Measurements from ENCODE around the gene GALNT16. TPM values are rescaled to one million over a fixed set of nuclear protein-coding genes. Genes with fewer than 3 reads are reported as not detected.
A peak's percentile ranks its signal among the peaks of the same experiment; 100 is the strongest.

Gene GALNT16
- total RNA-seq, 1 donor from 2014 or later, result 0.35 TPM

DNA sequence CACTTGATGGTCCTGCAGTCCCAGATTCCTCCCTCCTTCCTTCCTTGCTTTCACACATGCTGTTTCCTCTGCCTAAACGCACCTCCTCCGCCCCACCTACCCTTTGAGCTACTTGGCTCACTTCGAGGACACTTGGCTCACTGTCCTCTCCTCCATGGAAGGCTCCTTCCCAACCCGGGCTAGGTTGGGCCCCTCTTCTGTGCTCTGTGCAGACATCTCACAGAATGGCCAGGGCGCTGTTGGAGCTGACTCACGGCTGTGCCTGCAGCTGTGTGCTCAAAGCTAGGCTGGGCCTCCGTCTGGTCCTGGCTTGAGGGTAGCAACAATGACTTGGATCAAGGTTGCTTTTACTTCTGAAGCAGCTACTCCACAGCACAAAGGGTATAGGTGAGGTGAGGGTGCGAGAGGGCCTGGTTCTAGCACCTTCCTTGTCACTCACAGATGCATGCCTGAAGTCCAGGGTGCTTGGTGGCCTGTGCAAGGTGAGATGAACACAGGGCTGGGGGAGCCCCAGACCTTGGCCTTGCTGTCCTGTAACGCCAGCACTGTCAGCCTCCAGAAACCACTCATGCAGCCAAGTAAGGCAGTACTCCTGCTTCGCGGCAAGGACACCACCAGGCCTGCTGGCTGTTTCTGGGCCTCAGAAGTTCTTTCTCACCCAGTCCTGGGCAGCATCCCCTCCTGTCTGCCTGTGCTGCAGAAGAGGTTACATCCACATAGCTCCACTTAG is 61.8 kb downstream of the GALNT16 start:
- H3K4me3 ChIP-seq (ENCODE audit: low read depth, low read length), result no peak overlapping the region
- no peak for DNase-seq (ENCODE audit: low read depth)
- TF ChIP-seq, protein P1, sequence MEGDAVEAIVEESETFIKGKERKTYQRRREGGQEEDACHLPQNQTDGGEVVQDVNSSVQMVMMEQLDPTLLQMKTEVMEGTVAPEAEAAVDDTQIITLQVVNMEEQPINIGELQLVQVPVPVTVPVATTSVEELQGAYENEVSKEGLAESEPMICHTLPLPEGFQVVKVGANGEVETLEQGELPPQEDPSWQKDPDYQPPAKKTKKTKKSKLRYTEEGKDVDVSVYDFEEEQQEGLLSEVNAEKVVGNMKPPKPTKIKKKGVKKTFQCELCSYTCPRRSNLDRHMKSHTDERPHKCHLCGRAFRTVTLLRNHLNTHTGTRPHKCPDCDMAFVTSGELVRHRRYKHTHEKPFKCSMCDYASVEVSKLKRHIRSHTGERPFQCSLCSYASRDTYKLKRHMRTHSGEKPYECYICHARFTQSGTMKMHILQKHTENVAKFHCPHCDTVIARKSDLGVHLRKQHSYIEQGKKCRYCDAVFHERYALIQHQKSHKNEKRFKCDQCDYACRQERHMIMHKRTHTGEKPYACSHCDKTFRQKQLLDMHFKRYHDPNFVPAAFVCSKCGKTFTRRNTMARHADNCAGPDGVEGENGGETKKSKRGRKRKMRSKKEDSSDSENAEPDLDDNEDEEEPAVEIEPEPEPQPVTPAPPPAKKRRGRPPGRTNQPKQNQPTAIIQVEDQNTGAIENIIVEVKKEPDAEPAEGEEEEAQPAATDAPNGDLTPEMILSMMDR (conservative IDR thresholded peaks at IDR 0.05; ENCODE audit: low read depth, low read length), result no peak

DNA sequence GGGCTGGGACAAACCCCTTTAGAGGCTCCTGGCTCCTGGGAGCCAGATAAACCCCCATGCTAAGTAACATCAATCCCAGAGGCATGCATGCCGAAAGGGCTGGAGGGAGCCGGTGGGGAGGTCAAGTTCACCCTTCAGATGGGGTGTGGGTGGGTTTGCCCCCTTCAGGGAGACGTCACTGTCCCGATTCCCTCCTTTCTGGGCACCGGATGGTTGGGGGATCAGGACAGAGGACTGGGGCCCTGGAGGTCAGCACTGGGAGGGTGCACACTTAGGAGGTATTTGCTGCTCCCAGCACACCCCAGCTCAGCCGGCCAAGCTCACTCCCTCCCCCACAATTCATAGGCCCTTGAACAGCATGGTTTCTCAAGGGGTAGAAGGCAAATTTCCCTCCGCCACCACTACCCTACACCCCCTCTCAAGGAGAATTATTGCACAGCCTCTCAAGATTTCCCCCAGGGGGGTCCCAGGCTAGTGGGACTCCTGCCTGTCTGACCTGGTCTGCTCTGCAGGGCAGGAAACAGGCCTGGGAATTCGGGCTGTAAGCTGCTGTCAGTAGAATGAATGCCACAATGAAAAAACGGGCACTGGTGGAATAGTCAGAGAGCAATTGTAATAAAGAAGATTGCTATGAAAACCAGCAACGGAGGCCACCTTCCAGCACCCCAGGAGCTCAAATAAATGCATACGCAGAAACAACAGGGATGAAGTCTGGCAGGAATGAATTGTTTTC is 63.5 kb downstream of the GALNT16 start:
- TF ChIP-seq, protein P1 (conservative IDR thresholded peaks at IDR 0.05; ENCODE audit: low read depth, low read length), result no peak
- DNase-seq (ENCODE audit: low read depth), result no peak
- no peak overlapping the region for H3K4me3 ChIP-seq (ENCODE audit: low read depth, low read length)

DNA sequence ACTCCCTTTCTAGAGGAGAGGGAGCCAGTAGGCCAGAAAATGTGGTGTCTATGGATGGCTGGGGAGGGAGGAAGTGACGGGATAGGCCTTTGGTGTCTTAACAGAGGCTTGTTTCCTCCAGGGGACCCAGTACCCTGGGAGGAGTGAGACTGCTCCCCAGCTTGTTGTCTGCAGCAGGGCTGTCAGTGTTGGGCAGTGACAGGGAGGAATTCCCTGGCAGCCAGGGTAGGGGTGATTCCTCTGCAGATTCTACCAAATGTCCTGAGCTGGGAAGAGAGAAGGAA is 64.0 kb downstream of the GALNT16 start:
- TF ChIP-seq, protein P1 (conservative IDR thresholded peaks at IDR 0.05; ENCODE audit: low read depth, low read length), result no peak
- DNase-seq (ENCODE audit: low read depth), result no peak
- no peak overlapping the region for H3K4me3 ChIP-seq (ENCODE audit: low read depth, low read length)

- DNase-seq (ENCODE audit: low read depth), result no peak
- no peak overlapping the region for H3K4me3 ChIP-seq (ENCODE audit: low read depth, low read length)
- TF ChIP-seq, protein P1 (conservative IDR thresholded peaks at IDR 0.05; ENCODE audit: low read depth, low read length), result no peak
Measured at GRCh38 chr14:69324341-69324931, 64.5 kb downstream of the GALNT16 start.

DNA sequence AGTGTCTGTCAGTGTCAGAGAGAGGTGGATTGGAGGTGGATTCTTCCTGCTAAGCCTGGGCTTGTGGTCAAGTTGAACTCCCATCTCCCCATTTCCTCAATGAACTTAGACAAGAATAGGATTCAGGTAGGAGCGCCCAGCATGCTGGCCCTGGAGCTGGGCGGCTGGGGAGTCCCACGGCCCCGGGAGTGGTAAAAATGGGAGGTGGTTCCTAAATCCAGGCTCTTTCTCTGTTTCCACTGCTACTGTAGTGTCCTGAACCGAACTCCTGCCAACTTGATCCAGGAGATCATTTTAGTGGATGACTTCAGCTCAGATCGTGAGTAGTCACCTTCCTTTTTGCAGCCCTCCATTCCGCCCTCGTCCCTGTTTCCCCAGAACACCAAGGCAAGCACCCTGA is 65.1 kb downstream of the GALNT16 start:
- TF ChIP-seq, protein P1 (conservative IDR thresholded peaks at IDR 0.05; ENCODE audit: low read depth, low read length), result no peak
- no peak overlapping the region for H3K4me3 ChIP-seq (ENCODE audit: low read depth, low read length)
- no peak for DNase-seq (ENCODE audit: low read depth)

- TF ChIP-seq, protein P1 (conservative IDR thresholded peaks at IDR 0.05; ENCODE audit: low read depth, low read length), result peak; percentile 17
- no peak overlapping the region for H3K4me3 ChIP-seq (ENCODE audit: low read depth, low read length)
- DNase-seq (ENCODE audit: low read depth), result no peak
Measured at GRCh38 chr14:69325646-69326265, 65.8 kb downstream of the GALNT16 start.
